ENCODE data around the gene KCNIP3.

The KCNIP3 gene

DNA sequence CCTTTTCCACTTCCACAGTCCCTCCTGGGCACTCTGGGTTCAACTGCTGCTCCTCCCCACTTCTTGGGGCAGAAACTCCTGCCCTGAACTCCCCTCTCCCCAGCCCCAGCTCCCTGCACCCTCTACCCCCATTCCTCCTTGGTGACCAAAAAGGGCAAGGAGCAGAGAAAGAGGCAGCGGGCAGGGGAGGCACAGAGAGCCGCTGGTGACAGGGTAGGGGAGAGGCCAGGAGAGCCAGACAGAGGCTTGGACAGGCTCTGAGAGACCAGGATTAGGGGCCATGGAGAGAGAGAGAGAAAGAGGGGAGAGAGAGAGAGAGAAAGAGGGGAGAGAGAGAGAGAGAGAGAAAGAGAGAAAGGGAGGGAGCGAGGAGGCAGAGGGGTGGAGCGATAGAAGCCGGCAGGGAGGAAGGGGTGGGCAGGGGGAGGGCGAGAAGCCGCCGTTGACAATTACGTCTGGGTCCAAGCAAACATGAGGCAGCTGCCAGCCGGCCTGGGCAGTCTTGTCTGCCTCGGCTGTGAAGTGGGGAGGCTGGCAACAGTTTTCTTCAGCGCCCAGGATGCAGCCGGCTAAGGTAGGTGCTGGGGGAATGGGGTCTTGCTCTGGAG lies at the start of gene KCNIP3:
KCNIP3 (plus strand) TSS at position 468 of the 608 bp plus-strand sequence; CDS start at position 560, 92 bp downstream.
- TF ChIP-seq CTCF (IDR thresholded peaks at IDR 0.05; ENCODE audit: low read depth, low read length), result no peak
- H3K4me3 ChIP-seq (ENCODE audit: low read depth, low read length), result no peak within 1 kb of the TSS

DNA sequence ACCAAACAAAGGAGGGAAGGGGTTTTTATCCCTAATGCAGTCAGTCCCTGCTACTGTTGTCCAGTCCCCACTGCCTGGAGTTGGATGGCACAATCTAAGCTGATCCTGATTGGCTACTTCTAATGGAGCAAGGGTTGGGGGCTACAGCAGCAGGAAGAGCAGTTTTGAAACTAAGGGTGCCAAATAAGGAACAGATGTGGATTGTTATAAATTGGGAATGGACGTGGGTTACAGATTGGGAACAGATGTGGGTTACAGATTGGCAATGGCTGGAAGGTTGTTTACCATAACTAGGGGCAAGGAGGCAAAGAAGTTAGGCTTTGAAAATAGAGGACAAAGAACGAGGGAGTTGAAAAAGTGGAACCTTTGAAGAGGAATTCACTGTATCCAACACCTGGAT lies 38.9 kb upstream of the KCNIP3 start:
- no peak overlapping the region for H3K4me3 ChIP-seq (ENCODE audit: low read depth, low read length)
- no peak for TF ChIP-seq CTCF (IDR thresholded peaks at IDR 0.05; ENCODE audit: low read depth, low read length)

- no peak overlapping the region for H3K4me3 ChIP-seq (ENCODE audit: low read depth, low read length)
- TF ChIP-seq CTCF (IDR thresholded peaks at IDR 0.05; ENCODE audit: low read depth, low read length), result no peak
These were observed 36.8 kb upstream of the KCNIP3 start for GRCh38 chr2:95260028-95261023.

DNA sequence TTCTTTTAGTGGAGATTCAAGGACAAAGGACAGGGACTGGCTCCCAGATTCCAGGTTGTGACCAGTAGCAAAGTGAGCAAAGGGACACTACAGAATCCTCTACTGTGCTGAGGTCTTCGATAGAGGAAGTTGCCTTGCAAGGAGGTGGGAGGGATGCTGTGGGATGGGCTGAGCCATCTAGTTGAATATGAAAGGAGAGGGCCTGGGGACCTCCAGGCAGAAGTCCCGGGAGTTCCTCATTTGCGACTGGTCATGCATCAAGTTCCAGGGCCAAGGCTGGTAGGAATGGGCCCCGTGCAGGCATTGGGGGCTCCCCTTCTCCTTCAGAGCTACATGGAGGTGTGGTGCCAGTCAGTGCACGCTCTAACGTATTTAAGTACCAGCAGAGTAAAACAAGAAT lies 35.5 kb upstream of the KCNIP3 start:
- no peak for TF ChIP-seq CTCF (IDR thresholded peaks at IDR 0.05; ENCODE audit: low read depth, low read length)
- no peak overlapping the region for H3K4me3 ChIP-seq (ENCODE audit: low read depth, low read length)

DNA sequence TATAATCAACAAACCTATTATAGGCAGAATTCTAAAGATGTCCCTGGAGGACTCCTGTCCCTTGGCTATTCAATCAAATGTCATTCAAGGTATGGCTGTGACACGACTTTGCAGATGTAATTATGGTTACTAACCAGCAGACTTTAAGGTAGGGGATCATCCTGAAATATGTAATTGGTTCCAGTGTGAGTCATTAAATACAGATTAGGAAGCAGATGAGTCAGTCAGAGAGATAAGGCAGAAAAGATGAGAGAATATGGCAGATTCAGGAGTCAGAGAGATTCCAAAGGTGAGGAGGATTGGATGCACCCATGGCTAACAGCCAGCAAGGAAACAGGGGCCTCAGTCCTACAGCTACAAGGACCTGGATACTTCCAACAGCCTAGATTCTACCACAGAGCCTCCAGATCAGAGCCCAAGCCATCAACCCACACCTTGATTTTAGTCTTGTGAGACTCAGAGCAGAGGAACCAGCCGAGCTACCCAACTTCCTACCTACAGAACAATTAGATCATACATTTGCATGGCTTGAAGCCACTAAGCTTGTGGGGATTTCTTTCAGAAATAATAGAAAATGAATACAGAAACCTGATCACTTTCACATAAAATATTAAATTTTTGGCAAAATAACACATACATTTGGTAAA lies 34.1 kb upstream of the KCNIP3 start:
- TF ChIP-seq CTCF (IDR thresholded peaks at IDR 0.05; ENCODE audit: low read depth, low read length), result no peak
- H3K4me3 ChIP-seq (ENCODE audit: low read depth, low read length), result no peak overlapping the region

DNA sequence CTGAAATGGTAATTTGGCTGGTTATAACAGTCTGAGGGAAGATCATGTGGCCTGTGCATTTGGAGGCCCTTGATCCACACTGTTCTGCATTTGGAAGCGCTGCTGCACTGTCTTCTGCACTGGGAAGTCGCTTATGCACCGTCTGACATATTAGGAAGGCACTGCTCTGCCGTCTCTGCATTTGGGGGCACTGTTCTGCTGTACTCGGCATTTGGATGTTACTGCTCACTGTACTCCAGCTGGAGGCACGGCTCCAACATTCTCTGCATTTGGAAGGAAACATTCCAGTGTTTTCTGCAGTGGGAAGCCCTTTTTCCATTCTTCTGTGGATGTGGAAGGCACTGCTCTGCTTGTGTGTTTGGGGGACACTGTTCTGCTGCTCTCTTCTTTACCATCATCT lies 32.5 kb upstream of the KCNIP3 start:
- no peak overlapping the region for H3K4me3 ChIP-seq (ENCODE audit: low read depth, low read length)
- no peak for TF ChIP-seq CTCF (IDR thresholded peaks at IDR 0.05; ENCODE audit: low read depth, low read length)

Measured in WI38 (cell line).